ENCODE measurements around the gene ITM2C. TPM values are rescaled to one million over a fixed set of nuclear protein-coding genes. Genes with fewer than 3 reads are reported as not detected.

Gene ITM2C
- total and polyA plus RNA-seq, 2 experiments from 2014 or later = 241 to 367 TPM

DNA sequence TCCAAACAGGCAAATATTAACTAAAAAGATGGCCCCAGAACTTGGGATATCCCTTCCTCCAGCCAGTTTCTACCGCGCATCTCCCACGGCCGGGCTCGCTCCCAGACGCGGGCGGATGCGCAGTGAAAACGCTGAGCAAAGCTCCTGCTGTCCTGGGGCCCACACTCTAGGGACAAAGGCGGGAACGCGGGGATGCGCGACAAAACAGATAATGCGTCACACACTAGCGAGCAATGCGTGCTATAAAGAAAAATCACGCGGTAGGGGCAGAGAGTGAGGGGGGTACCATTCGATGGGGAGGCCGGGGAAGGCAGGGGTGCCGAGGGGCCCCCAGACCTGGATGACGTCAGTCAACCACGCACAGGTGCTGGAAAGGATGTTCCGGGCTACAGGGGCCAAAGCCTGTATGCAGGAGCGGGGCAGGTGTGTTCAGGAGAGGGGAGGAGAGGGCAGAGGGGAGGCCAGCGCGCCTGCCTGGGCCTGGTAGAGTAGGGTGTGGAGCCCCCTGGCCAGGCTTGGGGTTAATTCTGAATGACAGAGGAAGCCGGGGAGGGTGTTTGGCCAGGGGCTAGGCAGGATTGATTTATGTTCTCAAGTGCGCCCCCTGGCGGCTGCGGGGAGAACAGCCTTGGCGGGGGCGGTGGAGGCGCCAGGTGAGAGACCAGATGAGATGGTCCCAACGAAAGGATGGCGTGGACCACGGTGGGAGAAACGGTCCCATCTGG lies 14.9 kb upstream of the ITM2C start (continued):
- TF ChIP-seq, protein P1, sequence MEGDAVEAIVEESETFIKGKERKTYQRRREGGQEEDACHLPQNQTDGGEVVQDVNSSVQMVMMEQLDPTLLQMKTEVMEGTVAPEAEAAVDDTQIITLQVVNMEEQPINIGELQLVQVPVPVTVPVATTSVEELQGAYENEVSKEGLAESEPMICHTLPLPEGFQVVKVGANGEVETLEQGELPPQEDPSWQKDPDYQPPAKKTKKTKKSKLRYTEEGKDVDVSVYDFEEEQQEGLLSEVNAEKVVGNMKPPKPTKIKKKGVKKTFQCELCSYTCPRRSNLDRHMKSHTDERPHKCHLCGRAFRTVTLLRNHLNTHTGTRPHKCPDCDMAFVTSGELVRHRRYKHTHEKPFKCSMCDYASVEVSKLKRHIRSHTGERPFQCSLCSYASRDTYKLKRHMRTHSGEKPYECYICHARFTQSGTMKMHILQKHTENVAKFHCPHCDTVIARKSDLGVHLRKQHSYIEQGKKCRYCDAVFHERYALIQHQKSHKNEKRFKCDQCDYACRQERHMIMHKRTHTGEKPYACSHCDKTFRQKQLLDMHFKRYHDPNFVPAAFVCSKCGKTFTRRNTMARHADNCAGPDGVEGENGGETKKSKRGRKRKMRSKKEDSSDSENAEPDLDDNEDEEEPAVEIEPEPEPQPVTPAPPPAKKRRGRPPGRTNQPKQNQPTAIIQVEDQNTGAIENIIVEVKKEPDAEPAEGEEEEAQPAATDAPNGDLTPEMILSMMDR (conservative IDR thresholded peaks at IDR 0.05; ENCODE audit: low read depth in 2 of 2) = peak; percentile 90 to 98
- TF ChIP-seq EZH2phosphoT487 (IDR thresholded peaks at IDR 0.05; ENCODE audit: unreplicated experiment) (no peak), ZNF331 (CRISPR knock-in tag; IDR thresholded peaks at IDR 0.05; ENCODE audit: low read depth) (no peak), STAT1 (IDR thresholded peaks at IDR 0.05; ENCODE audit: unreplicated experiment) (no peak)

DNA sequence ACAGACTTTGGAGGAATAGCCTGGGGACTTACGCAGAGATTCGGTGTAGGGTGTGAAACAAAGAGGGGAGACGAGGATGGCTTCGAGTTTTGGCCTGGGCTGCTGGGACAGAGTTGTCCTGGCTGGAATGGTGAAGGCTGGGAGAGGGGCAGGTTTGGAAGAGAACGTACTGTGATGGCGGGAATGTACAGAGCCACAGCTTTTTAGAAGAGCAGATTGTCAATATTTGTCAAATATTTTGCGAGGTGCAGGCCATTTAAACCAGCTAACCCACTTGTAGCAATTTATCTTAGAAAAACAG lies 14.4 kb upstream of the ITM2C start:
- Mint-ChIP-seq H3K27me3 (ENCODE audit: insufficient read depth, low read depth, poor library complexity) (peaks cover 10% of the 10 kb centered on the region), H3K9me3 (peaks cover 9% of the 10 kb centered on the region), H3K4me1 (peaks cover 17% of the 10 kb centered on the region), H3K4me3 (no peak overlapping the region), H3K27ac (no peak overlapping the region), H3K36me3 (ENCODE audit: low read depth) (no peaks in the 10 kb centered on the region; the same call in 1 of the 3 replicates)
- Histone ChIP-seq H2AFZ (peak overlapping the region; percentile 80; the same call in 1 of the 2 replicates), H3F3A (replicated peaks; ENCODE audit: low read depth) (0 out of 2 replicates have a peak, but pooled peaks cover 3% of the 10 kb centered on the region), H3K27me3 (ENCODE audit: insufficient read depth) (no peaks in the 10 kb centered on the region), H3K36me3 (ENCODE audit: insufficient read depth) (no peaks in the 10 kb centered on the region), H4K20me1 (replicated peaks; ENCODE audit: insufficient read depth) (no peaks in the 10 kb centered on the region), H3K4me1 (ENCODE audit: insufficient read depth) (no peaks in the 10 kb centered on the region; the same call in 1 of the 2 replicates), H3K27ac (ENCODE audit: low read depth) (no peak overlapping the region), H3K4me2 (no peak overlapping the region), H3K79me2 (replicated peaks; ENCODE audit: insufficient read depth) (no peaks in the 10 kb centered on the region), H3K4me3 (no peak overlapping the region), H3K9me2 (ENCODE audit: insufficient read depth) (no peaks in the 10 kb centered on the region)
- TF ChIP-seq CREB1 (CRISPR knock-in tag; IDR thresholded peaks at IDR 0.05; ENCODE audit: low read depth) = no peak
- TF ChIP-seq EZH2phosphoT487 (IDR thresholded peaks at IDR 0.05; ENCODE audit: unreplicated experiment) = no peak
- TF ChIP-seq EZH2 (IDR thresholded peaks at IDR 0.05; ENCODE audit: low read depth, unreplicated experiment) = no peak
- TF ChIP-seq ZNF331 (CRISPR knock-in tag; IDR thresholded peaks at IDR 0.05; ENCODE audit: low read depth) = no peak
- TF ChIP-seq ZNF114 (CRISPR knock-in tag; IDR thresholded peaks at IDR 0.05) = no peak
- TF ChIP-seq, protein P2, sequence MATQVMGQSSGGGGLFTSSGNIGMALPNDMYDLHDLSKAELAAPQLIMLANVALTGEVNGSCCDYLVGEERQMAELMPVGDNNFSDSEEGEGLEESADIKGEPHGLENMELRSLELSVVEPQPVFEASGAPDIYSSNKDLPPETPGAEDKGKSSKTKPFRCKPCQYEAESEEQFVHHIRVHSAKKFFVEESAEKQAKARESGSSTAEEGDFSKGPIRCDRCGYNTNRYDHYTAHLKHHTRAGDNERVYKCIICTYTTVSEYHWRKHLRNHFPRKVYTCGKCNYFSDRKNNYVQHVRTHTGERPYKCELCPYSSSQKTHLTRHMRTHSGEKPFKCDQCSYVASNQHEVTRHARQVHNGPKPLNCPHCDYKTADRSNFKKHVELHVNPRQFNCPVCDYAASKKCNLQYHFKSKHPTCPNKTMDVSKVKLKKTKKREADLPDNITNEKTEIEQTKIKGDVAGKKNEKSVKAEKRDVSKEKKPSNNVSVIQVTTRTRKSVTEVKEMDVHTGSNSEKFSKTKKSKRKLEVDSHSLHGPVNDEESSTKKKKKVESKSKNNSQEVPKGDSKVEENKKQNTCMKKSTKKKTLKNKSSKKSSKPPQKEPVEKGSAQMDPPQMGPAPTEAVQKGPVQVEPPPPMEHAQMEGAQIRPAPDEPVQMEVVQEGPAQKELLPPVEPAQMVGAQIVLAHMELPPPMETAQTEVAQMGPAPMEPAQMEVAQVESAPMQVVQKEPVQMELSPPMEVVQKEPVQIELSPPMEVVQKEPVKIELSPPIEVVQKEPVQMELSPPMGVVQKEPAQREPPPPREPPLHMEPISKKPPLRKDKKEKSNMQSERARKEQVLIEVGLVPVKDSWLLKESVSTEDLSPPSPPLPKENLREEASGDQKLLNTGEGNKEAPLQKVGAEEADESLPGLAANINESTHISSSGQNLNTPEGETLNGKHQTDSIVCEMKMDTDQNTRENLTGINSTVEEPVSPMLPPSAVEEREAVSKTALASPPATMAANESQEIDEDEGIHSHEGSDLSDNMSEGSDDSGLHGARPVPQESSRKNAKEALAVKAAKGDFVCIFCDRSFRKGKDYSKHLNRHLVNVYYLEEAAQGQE (IDR thresholded peaks at IDR 0.05; ENCODE audit: unreplicated experiment) = no peak
- no peak for TF ChIP-seq JUNB (IDR thresholded peaks at IDR 0.05; ENCODE audit: unreplicated experiment)
- DNase-seq (ENCODE audit: low spot score) = no peak
- no peak for ATAC-seq
